ENCODE data around the gene PASK. TPM values are rescaled to one million over a fixed set of nuclear protein-coding genes. Genes with fewer than 3 reads are reported as not detected.

Gene PASK
- total and polyA plus RNA-seq, 2 donors (not counting 1 experiment from before 2014, with no cell fraction given) = 1.0 to 1.5 TPM

DNA sequence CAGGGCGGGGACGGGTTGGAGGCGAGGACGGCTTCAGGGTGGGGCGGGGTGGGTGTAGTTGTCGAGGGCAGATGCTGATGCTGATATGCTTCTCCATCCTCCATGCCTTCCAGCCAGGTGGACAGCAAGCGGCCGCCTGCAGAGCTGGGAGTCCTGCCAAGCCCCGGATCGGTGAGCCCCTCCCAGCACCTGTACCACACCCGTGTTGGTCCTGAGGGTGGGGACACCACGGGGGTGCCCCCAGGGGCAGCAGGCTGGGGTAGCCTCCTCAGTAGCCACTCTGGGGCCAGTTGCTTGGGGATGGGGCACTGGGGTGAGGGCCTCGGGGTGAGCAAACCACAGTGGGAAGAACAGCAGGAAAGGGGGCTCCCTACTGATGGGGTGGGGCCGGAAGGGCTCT is 41.8 kb upstream of the PASK start:
- H3K4me2 ChIP-seq (ENCODE audit: extremely low read depth, insufficient read depth, low read length) = no peak overlapping the region
- no peaks in the 10 kb centered on the region for H4K20me1 ChIP-seq (ENCODE audit: control insufficient read depth, extremely low read depth, insufficient read depth, low read length)
- no peak overlapping the region for H3K27ac ChIP-seq (ENCODE audit: insufficient read depth, low read length)
- no peaks in the 10 kb centered on the region for H3K36me3 ChIP-seq (ENCODE audit: control insufficient read depth, insufficient read depth, low read length)
- H3K9ac ChIP-seq (ENCODE audit: insufficient read depth, low read length) = no peak overlapping the region
- DNase-seq (ENCODE audit: low read depth in 2 of 2) = no peak
- no peak overlapping the region for H2AFZ ChIP-seq (ENCODE audit: low read length)
- no peaks in the 10 kb centered on the region for H3K9me3 ChIP-seq (ENCODE audit: control insufficient read depth, insufficient read depth, low read depth, low read length)
- no peaks in the 10 kb centered on the region for H3K4me1 ChIP-seq (ENCODE audit: control insufficient read depth, extremely low read depth, insufficient read depth, low read length)
- no peaks in the 10 kb centered on the region for H3K79me2 ChIP-seq (ENCODE audit: control insufficient read depth, insufficient read depth, low read length)
- TF ChIP-seq, protein P1, sequence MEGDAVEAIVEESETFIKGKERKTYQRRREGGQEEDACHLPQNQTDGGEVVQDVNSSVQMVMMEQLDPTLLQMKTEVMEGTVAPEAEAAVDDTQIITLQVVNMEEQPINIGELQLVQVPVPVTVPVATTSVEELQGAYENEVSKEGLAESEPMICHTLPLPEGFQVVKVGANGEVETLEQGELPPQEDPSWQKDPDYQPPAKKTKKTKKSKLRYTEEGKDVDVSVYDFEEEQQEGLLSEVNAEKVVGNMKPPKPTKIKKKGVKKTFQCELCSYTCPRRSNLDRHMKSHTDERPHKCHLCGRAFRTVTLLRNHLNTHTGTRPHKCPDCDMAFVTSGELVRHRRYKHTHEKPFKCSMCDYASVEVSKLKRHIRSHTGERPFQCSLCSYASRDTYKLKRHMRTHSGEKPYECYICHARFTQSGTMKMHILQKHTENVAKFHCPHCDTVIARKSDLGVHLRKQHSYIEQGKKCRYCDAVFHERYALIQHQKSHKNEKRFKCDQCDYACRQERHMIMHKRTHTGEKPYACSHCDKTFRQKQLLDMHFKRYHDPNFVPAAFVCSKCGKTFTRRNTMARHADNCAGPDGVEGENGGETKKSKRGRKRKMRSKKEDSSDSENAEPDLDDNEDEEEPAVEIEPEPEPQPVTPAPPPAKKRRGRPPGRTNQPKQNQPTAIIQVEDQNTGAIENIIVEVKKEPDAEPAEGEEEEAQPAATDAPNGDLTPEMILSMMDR (conservative IDR thresholded peaks at IDR 0.05 in 1 of 2, IDR thresholded peaks at IDR 0.05 in 1 of 2; ENCODE audit: low read depth in 1 of 2, low read length in 2 of 2) = no peak
- TF ChIP-seq EZH2 (IDR thresholded peaks at IDR 0.05; ENCODE audit: low read length, missing control alignments) = no peak
- H3K4me3 ChIP-seq (replicated peaks in 1 of 4; ENCODE audit: control extremely low read depth in 1 of 4, insufficient read depth in 1 of 4, low read depth in 3 of 4, low read length in 4 of 4) = no peak overlapping the region
- no peaks in the 10 kb centered on the region for H3K27me3 ChIP-seq (ENCODE audit: control insufficient read depth, insufficient read depth, low read length)

DNA sequence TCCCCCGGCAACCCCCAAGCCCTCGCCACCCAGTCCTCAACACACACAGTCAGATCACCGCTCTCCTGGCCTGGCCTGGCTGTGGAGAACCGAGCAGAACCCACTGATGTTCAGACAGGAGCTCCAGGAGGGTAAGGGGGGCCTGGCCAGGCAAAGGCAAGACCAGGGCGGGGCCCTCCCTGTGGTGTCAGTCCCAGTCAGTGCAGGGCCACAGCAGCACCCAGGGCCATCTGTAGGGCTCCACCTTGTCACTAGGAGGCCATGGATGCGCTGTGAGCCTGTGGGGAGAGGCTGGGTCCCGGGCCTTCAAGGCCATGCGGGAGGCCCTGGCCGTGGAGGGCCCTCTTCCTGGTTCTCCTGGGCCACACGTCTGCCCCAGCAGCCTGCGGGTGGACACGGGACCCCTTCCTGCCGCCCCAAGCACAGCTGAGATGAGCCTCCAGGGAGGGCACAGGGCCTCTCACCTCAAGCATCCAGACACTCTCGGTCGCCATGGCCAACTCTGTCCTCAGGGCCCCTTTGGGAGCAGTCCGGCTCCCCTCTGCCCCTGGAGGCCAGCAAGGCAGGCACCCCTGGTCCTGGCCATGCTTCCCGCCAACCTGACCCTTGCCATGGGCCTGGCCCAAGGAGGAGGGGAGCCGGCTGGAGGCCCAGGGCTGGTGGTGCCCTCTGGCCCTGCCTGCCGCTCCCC is 41.2 kb upstream of the PASK start:
- no peaks in the 10 kb centered on the region for H3K4me1 ChIP-seq (ENCODE audit: control insufficient read depth, extremely low read depth, insufficient read depth, low read length)
- no peaks in the 10 kb centered on the region for H4K20me1 ChIP-seq (ENCODE audit: control insufficient read depth, extremely low read depth, insufficient read depth, low read length)
- H2AFZ ChIP-seq (ENCODE audit: low read length) = no peak overlapping the region
- no peaks in the 10 kb centered on the region for H3K79me2 ChIP-seq (ENCODE audit: control insufficient read depth, insufficient read depth, low read length)
- H3K27me3 ChIP-seq (ENCODE audit: control insufficient read depth, insufficient read depth, low read length) = no peaks in the 10 kb centered on the region
- H3K27ac ChIP-seq (ENCODE audit: insufficient read depth, low read length) = no peak overlapping the region
- H3K4me2 ChIP-seq (ENCODE audit: extremely low read depth, insufficient read depth, low read length) = no peak overlapping the region
- TF ChIP-seq, protein P1 (conservative IDR thresholded peaks at IDR 0.05 in 1 of 2, IDR thresholded peaks at IDR 0.05 in 1 of 2; ENCODE audit: low read depth in 1 of 2, low read length in 2 of 2) = no peak
- TF ChIP-seq EZH2 (IDR thresholded peaks at IDR 0.05; ENCODE audit: low read length, missing control alignments) = no peak
- no peak for DNase-seq (ENCODE audit: low read depth in 2 of 2)
- H3K9me3 ChIP-seq (ENCODE audit: control insufficient read depth, insufficient read depth, low read depth, low read length) = no peaks in the 10 kb centered on the region
- H3K36me3 ChIP-seq (ENCODE audit: control insufficient read depth, insufficient read depth, low read length) = no peaks in the 10 kb centered on the region
- H3K4me3 ChIP-seq (replicated peaks in 1 of 4; ENCODE audit: control extremely low read depth in 1 of 4, insufficient read depth in 1 of 4, low read depth in 3 of 4, low read length in 4 of 4) = no peak overlapping the region
- H3K9ac ChIP-seq (ENCODE audit: insufficient read depth, low read length) = no peak overlapping the region

DNA sequence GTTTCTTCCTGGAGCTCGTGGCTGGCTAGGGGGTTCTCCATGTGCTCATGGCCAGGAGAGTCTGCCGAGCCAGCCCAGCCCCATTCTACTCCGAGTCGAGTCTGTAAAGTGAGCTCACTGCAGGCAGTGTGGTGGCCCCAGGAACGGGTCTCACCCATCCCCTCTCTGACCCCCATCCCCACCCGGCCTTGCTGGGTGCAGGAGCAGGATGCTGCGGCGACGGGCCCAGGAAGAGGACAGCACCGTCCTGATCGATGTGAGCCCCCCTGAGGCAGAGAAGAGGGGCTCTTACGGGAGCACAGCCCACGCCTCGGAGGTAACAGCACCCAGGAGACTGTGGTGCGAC is 40.6 kb upstream of the PASK start:
- no peaks in the 10 kb centered on the region for H3K4me1 ChIP-seq (ENCODE audit: control insufficient read depth, extremely low read depth, insufficient read depth, low read length)
- H2AFZ ChIP-seq (ENCODE audit: low read length) = no peak overlapping the region
- TF ChIP-seq, protein P1 (conservative IDR thresholded peaks at IDR 0.05 in 1 of 2, IDR thresholded peaks at IDR 0.05 in 1 of 2; ENCODE audit: low read depth in 1 of 2, low read length in 2 of 2) = no peak
- no peak for TF ChIP-seq EZH2 (IDR thresholded peaks at IDR 0.05; ENCODE audit: low read length, missing control alignments)
- no peaks in the 10 kb centered on the region for H3K79me2 ChIP-seq (ENCODE audit: control insufficient read depth, insufficient read depth, low read length)
- H4K20me1 ChIP-seq (ENCODE audit: control insufficient read depth, extremely low read depth, insufficient read depth, low read length) = no peaks in the 10 kb centered on the region
- no peaks in the 10 kb centered on the region for H3K36me3 ChIP-seq (ENCODE audit: control insufficient read depth, insufficient read depth, low read length)
- H3K9ac ChIP-seq (ENCODE audit: insufficient read depth, low read length) = no peak overlapping the region
- H3K4me3 ChIP-seq (replicated peaks in 1 of 4; ENCODE audit: control extremely low read depth in 1 of 4, insufficient read depth in 1 of 4, low read depth in 3 of 4, low read length in 4 of 4) = no peak overlapping the region
- H3K27me3 ChIP-seq (ENCODE audit: control insufficient read depth, insufficient read depth, low read length) = no peaks in the 10 kb centered on the region
- H3K9me3 ChIP-seq (ENCODE audit: control insufficient read depth, insufficient read depth, low read depth, low read length) = no peaks in the 10 kb centered on the region
- no peak overlapping the region for H3K4me2 ChIP-seq (ENCODE audit: extremely low read depth, insufficient read depth, low read length)
- H3K27ac ChIP-seq (ENCODE audit: insufficient read depth, low read length) = no peak overlapping the region
- no peak for DNase-seq (ENCODE audit: low read depth in 2 of 2)
